HepG2 (cell line): Measurements from ENCODE around the gene PAPOLB.

ENCODE experiments used
- POGK ChIP-seq: sonication (generic); formaldehyde crosslinking; conservative IDR thresholded peaks from 2 replicates; pipeline ENCODE4 v1.8.0; 2022; ENCODE audit warnings: mild to moderate bottlenecking, moderate library complexity, missing genetic modification reagents
- SMYD3 ChIP-seq: sonication (generic); formaldehyde crosslinking; IDR thresholded peaks from 2 replicates; pipeline ENCODE4 v1.8.1; 2023; ENCODE audit warnings: mild to moderate bottlenecking, missing genetic modification reagents

DNA sequence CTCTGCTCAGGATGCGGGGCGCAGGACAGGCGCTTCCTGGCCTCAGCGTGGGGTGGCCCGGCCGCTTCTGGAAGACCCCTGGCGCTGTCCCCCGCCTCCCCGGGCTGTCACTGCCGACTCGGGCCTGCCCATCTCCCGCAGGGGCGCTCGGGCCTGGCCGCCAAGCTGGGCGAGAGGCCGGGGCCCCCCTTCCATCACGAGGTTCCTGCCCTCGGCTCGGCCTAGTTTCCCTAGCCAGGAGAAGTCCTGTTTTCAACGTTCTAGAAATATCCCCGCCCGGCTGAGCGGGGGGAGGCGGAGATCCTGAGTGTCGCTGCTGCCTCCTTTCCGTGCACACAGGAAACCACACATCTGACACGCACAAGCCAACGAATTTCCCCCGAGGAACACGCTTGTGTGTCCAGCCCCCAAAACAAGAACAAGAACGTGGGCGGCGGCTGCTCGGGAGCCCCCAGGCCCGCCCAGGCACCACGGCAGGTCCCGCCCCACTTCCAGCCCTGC, 52.7 kb downstream of the PAPOLB start:
- TF ChIP-seq SMYD3 (CRISPR knock-in tag) = no peak
- no peak for TF ChIP-seq POGK (CRISPR knock-in tag)
